H1 (cell line): ENCODE data around the gene TTC24. TPM values are rescaled to one million over a fixed set of nuclear protein-coding genes. Genes with fewer than 3 reads are reported as not detected.
A peak's percentile ranks its signal among the peaks of the same experiment; 100 is the strongest.

Experiments
- CTCF ChIA-PET: fragments of 300-600 bp; sonication (Branson Sonifier 250); formaldehyde crosslinking; loops from one replicate; lab custom pipeline; 2021; ENCODE audit not compliant: partially characterized antibody; lab: Charles Lee
- POLR2A ChIA-PET: fragments of 300-600 bp; sonication (Branson Sonifier 250); formaldehyde crosslinking; loops from one replicate; lab custom pipeline; 2021; ENCODE audit warnings: inconsistent platforms; ENCODE audit not compliant: partially characterized antibody; lab: Charles Lee
- DNase-seq, 2 experiments: peaks; one replicate each; pipeline versions ENCODE4 v3.0.0 to v3.0.0-alpha.2; 2010 to 2022; ENCODE audit warnings: low spot score in 2 of 2, low read depth in 1 of 2, mixed read lengths in 1 of 2
- FAIRE-seq: peaks from 2 replicates; lab custom pipeline; 2011; peaks lifted over from hg19 to GRCh38; lab: Jason Lieb, UNC
- H2AFZ ChIP-seq: 2 replicates; pipeline ENCODE4 v1.8.1; 2012; ENCODE audit warnings: low read length, inconsistent platforms
- H2AK5ac ChIP-seq: 2 replicates; pipeline ENCODE4 v1.6.1; 2013; ENCODE audit warnings: low read depth, low read length
- H2BK120ac ChIP-seq: replicated peaks from 2 replicates; pipeline ENCODE3; 2013; ENCODE audit warnings: low read depth, low read length, inconsistent platforms
- H2BK12ac ChIP-seq: 2 replicates; pipeline ENCODE4 v1.6.1; 2013; ENCODE audit warnings: low read depth, low read length
- H2BK15ac ChIP-seq: 2 replicates; pipeline ENCODE4 v1.6.1; 2013; ENCODE audit warnings: low read length
- H2BK20ac ChIP-seq: 2 replicates; pipeline ENCODE4 v1.6.1; 2013; ENCODE audit warnings: low read length
- H2BK5ac ChIP-seq: 2 replicates; pipeline ENCODE4 v1.6.1; 2013; ENCODE audit warnings: low read depth, low read length
- H3K14ac ChIP-seq: 2 replicates; pipeline ENCODE4 v1.6.1; 2013; ENCODE audit warnings: inconsistent platforms; ENCODE audit not compliant: insufficient read length
- H3K18ac ChIP-seq: 2 replicates; pipeline ENCODE4 v1.6.1; 2013; ENCODE audit warnings: low read length; ENCODE audit errors: extremely low read depth
- H3K23ac ChIP-seq: 2 replicates; pipeline ENCODE4 v1.6.1; 2013; ENCODE audit warnings: inconsistent platforms; ENCODE audit not compliant: insufficient read length
- H3K23me2 ChIP-seq: 2 replicates; pipeline ENCODE4 v1.6.1; 2013; ENCODE audit warnings: low read depth, low read length
- H3K27ac ChIP-seq: 2 replicates; pipeline ENCODE4 v1.6.1; 2011; ENCODE audit warnings: low read depth, low read length, inconsistent platforms
- H3K27me3 ChIP-seq, 4 experiments: replicated peaks in 1 of 4; 1 replicate in 1 of 4; 2 replicates in 3 of 4; pipeline versions ENCODE4 v1.6.1 to v1.8.1; 2011 to 2013; ENCODE audit warnings: low read length in 3 of 4, mild to moderate bottlenecking in 3 of 4, inconsistent platforms in 2 of 4, mixed read lengths in 2 of 4, moderate library complexity in 1 of 4; ENCODE audit not compliant: control insufficient read depth in 3 of 4, insufficient read depth in 3 of 4; ENCODE audit errors: extremely low read depth in 1 of 4
- H3K36me3 ChIP-seq, 4 experiments: 2 replicates each; pipeline versions ENCODE4 v1.6.1 to v1.8.1; 2011 to 2013; ENCODE audit warnings: mild to moderate bottlenecking in 4 of 4, low read length in 3 of 4, moderate library complexity in 2 of 4, control low read depth in 1 of 4, inconsistent platforms in 1 of 4; ENCODE audit not compliant: insufficient read depth in 4 of 4, control insufficient read depth in 2 of 4
- H3K4ac ChIP-seq: replicated peaks from 2 replicates; pipeline ENCODE3; 2013; ENCODE audit warnings: low read length, low read depth, mixed read lengths, inconsistent platforms; ENCODE audit not compliant: insufficient read length
- H3K4me1 ChIP-seq, 4 experiments: replicated peaks in 1 of 4; 1 replicate in 1 of 4; 2 replicates in 3 of 4; pipeline versions ENCODE4 v1.6.1 to v1.8.1; 2011 to 2013; ENCODE audit warnings: low read length in 3 of 4, inconsistent platforms in 2 of 4, mixed read lengths in 1 of 4; ENCODE audit not compliant: insufficient read depth in 4 of 4, control insufficient read depth in 3 of 4
- H3K4me2 ChIP-seq, 2 experiments: 2 replicates each; pipeline versions ENCODE4 v1.6.1 to v1.8.1; 2011 to 2013; ENCODE audit warnings: low read depth in 2 of 2, low read length in 2 of 2, control low read depth in 1 of 2, inconsistent platforms in 1 of 2, mild to moderate bottlenecking in 1 of 2; ENCODE audit not compliant: insufficient read depth in 1 of 2
- H3K4me3 ChIP-seq, 4 experiments: fragments of 200-600, 300-600 bp in 1 of 4; sonication (generic), shearing (Covaris generic), sonication (Bioruptor Twin) in 1 of 4; 2 replicates each; pipeline versions ENCODE4 v1.5.1 to v1.8.1; 2011 to 2016; ENCODE audit warnings: low read length in 4 of 4, low read depth in 3 of 4, control low read depth in 2 of 4, inconsistent platforms in 2 of 4, mild to moderate bottlenecking in 2 of 4, mixed read lengths in 1 of 4, moderate library complexity in 1 of 4; ENCODE audit not compliant: insufficient read depth in 2 of 4; ENCODE audit errors: extremely low read depth in 1 of 4
- H3K56ac ChIP-seq: replicated peaks from 2 replicates; pipeline ENCODE3; 2013; ENCODE audit warnings: low read depth, mild to moderate bottlenecking, mixed read lengths, low read length, inconsistent platforms; ENCODE audit not compliant: insufficient read length
- H3K79me1 ChIP-seq: 2 replicates; pipeline ENCODE4 v1.6.1; 2013; ENCODE audit warnings: low read depth, low read length, control low read depth
- H3K79me2 ChIP-seq, 2 experiments: 2 replicates each; pipeline versions ENCODE4 v1.6.1 to v1.8.1; 2012 to 2013; ENCODE audit warnings: low read length in 2 of 2, mild to moderate bottlenecking in 2 of 2, inconsistent platforms in 1 of 2; ENCODE audit not compliant: insufficient read depth in 2 of 2, control insufficient read depth in 1 of 2
- H3K9ac ChIP-seq, 4 experiments: replicated peaks in 1 of 4; 1 replicate in 1 of 4; 2 replicates in 3 of 4; pipeline versions ENCODE4 v1.6.1 to v1.8.1; 2011 to 2013; ENCODE audit warnings: low read depth in 3 of 4, low read length in 3 of 4, control low read depth in 2 of 4, mild to moderate bottlenecking in 2 of 4, moderate library complexity in 2 of 4, inconsistent platforms in 1 of 4; ENCODE audit errors: extremely low read depth in 1 of 4
- H3K9me3 ChIP-seq, 2 experiments: 2 replicates each; pipeline versions ENCODE4 v1.6.1 to v1.8.1; 2012 to 2013; ENCODE audit warnings: mild to moderate bottlenecking in 2 of 2, moderate library complexity in 2 of 2, control low read depth in 1 of 2, inconsistent platforms in 1 of 2, low read depth in 1 of 2, low read length in 1 of 2, mixed read lengths in 1 of 2; ENCODE audit not compliant: insufficient read depth in 2 of 2
- H4K20me1 ChIP-seq, 2 experiments: replicated peaks in 1 of 2; 2 replicates each; pipeline versions ENCODE3 to v1.8.1; 2011 to 2013; ENCODE audit warnings: inconsistent platforms in 2 of 2, low read length in 2 of 2, mild to moderate bottlenecking in 1 of 2; ENCODE audit not compliant: insufficient read depth in 2 of 2, control insufficient read depth in 1 of 2
- H4K5ac ChIP-seq: 2 replicates; pipeline ENCODE4 v1.6.1; 2013; ENCODE audit warnings: low read length, low read depth, mixed read lengths, inconsistent platforms; ENCODE audit not compliant: insufficient read length
- H4K8ac ChIP-seq: 2 replicates; pipeline ENCODE4 v1.8.0; 2013; ENCODE audit warnings: mild to moderate bottlenecking, moderate library complexity, low read length, inconsistent platforms; ENCODE audit not compliant: insufficient read depth; ENCODE audit errors: extremely low read depth
- H4K91ac ChIP-seq: replicated peaks from 2 replicates; pipeline ENCODE3; 2013; ENCODE audit warnings: low read length, mixed read lengths, inconsistent platforms; ENCODE audit not compliant: insufficient read length
- EP300 ChIP-seq, 2 experiments: IDR thresholded peaks; 1 replicate in 1 of 2; 2 replicates in 1 of 2; pipeline ENCODE4 v1.6.1; 2011 to 2012; ENCODE audit warnings: low read depth in 2 of 2, low read length in 2 of 2, mild to moderate bottlenecking in 2 of 2, borderline replicate concordance in 1 of 2, inconsistent platforms in 1 of 2, moderate library complexity in 1 of 2
- EZH2 ChIP-seq: fragments of 200-600 bp; sonication (generic); IDR thresholded peaks from 2 replicates; pipeline ENCODE4 v1.7.1; 2012; ENCODE audit warnings: low read depth, mild to moderate bottlenecking, moderate library complexity, low read length, inconsistent platforms; ENCODE audit not compliant: severe bottlenecking
- GTF2F1 ChIP-seq: IDR thresholded peaks from 2 replicates; pipeline ENCODE4 v1.6.1; 2012; ENCODE audit warnings: low read depth, low read length, improper control_type of control experiment, borderline replicate concordance
- KDM1A ChIP-seq: fragments of 200-600, 300-600 bp; sonication (generic); IDR thresholded peaks from 2 replicates; pipeline ENCODE4 v1.7.1; 2016; ENCODE audit warnings: mild to moderate bottlenecking, low read length, borderline replicate concordance
- RAD21 ChIP-seq, 2 experiments: IDR thresholded peaks in 1 of 2; conservative IDR thresholded peaks in 1 of 2; 2 replicates each; pipeline ENCODE4 v1.6.1; 2011; ENCODE audit warnings: low read depth in 2 of 2, low read length in 2 of 2, improper control_type of control experiment in 1 of 2, inconsistent platforms in 1 of 2, mild to moderate bottlenecking in 1 of 2, moderate library complexity in 1 of 2
- TCF12 ChIP-seq: IDR thresholded peaks from 2 replicates; pipeline ENCODE4 v1.6.1; 2011; ENCODE audit warnings: low read depth, mild to moderate bottlenecking, low read length
- WGBS, 2 experiments: shearing (Covaris generic) in 1 of 2; methylation state at CpG; one replicate each; pipeline versions ENCODE4 v1.1.6 to v1.1.7; 2013 to 2015; ENCODE audit warnings: low lambda C conversion rate in 2 of 2, mixed read lengths in 2 of 2, inconsistent platforms in 1 of 2, low coverage in 1 of 2, missing lambda C conversion rate in 1 of 2; ENCODE audit not compliant: insufficient replicate concordance in 2 of 2, insufficient coverage in 1 of 2, insufficient read length in 1 of 2; ENCODE audit errors: extremely low coverage in 1 of 2, missing lambda C conversion rate in 1 of 2; 5-methylcytosine and 5-hydroxymethylcytosine counted together
- polyA plus RNA-seq, 7 experiments: library from polyadenylated mRNA; depleted of rRNA in 3 of 7; stranded (reverse) in 5 of 7; unstranded in 2 of 7; fragments of >200 nt in 5 of 7; fragments of 200-250 nt in 2 of 7; gene quantifications; 1 replicate in 5 of 7; 2 replicates in 1 of 7; 4 replicates in 1 of 7; pipeline versions ENCODE4 v1.2.1 to v1.2.3, GENCODE V29; 2011 to 2013; ENCODE audit warnings: missing spikeins in 2 of 7, mixed read lengths in 2 of 7
- total RNA-seq: library from RNA; stranded (reverse); fragmentation: NEBNext Ultra II Directional; extraction: Animal tissue kit (Norgen Biotek cat#: 25700); gene quantifications from 2 replicates; pipeline ENCODE4 v1.2.1, GENCODE V29; 2021
- TF ChIP-seq, protein P1 (sequence below): IDR thresholded peaks from 2 replicates; pipeline ENCODE4 v1.6.1; 2011; ENCODE audit warnings: low read length, improper control_type of control experiment
- TF ChIP-seq, protein P2 (sequence below): IDR thresholded peaks from 2 replicates; pipeline ENCODE4 v1.6.1; 2012; ENCODE audit warnings: inconsistent platforms

Gene TTC24
- total and polyA plus RNA-seq, 2 of the 8 experiments (the other 6 are each of a cell fraction or from before 2014, with no cell fraction given) = 0.08 TPM; not detected in 1

DNA sequence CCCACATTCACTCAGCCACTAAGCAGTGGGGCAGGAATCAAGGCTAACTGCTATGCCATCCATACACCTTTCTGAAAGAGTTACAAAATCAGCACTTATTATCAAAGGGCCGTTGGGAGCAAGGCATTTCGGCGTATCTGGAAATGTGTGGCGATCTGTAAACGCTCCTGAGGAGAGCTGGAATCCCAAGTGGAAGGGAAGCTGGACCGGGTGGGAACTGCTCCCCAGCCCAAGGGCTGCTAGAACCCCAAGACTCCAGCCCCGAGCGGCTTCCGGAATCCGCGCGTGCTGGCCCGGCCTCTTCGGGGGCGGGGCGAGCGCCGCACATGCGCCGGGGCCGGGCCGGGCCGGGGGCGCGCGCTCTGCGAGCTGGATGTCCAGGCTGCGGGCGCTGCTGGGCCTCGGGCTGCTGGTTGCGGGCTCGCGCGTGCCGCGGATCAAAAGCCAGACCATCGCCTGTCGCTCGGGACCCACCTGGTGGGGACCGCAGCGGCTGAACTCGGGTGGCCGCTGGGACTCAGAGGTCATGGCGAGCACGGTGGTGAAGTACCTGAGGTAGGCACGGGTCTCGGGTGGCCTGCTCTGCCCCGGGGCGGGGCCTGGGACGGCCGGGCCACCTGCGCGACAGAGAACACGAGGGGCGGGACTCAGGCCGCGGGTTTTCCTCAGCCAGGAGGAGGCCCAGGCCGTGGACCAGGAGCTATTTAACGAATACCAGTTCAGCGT, 12.1 kb downstream of the TTC24 start, which contains the start of gene NAXE:
NAXE (plus strand) TSS at position 345 of the 726 bp plus-strand sequence; CDS start at position 374, 29 bp downstream.
- H3K9ac ChIP-seq = peak within 1 kb of the TSS; percentile 64 to 77 (median 70)
- H2BK15ac ChIP-seq = no peak within 1 kb of the TSS; the same call in 1 of the 2 replicates
- no peak within 1 kb of the TSS for H2BK20ac ChIP-seq
- no peak within 1 kb of the TSS for H3K23ac ChIP-seq
- H3K4me1 ChIP-seq = peaks cover 0 to 10% (median 2%) of the 10 kb centered on the region in 4 experiments; a peak in 4 of 7 replicates
- H2AK5ac ChIP-seq = no peak within 1 kb of the TSS
- H3K36me3 ChIP-seq = peaks cover 9 to 34% (median 21%) of the 10 kb centered on the region in 4 experiments
- 0 out of 2 replicates have a peak, but pooled peaks cover 2% of the 10 kb centered on the region for H3K79me1 ChIP-seq
- H2BK120ac ChIP-seq = no peak within 1 kb of the TSS
- H2BK12ac ChIP-seq = no peak within 1 kb of the TSS
- no peaks in the 10 kb centered on the region for H3K9me3 ChIP-seq
- peak within 1 kb of the TSS; percentile 88 for H2AFZ ChIP-seq
- H3K79me2 ChIP-seq = no peaks in the 10 kb centered on the region
- ChIA-PET POLR2A (interaction anchor here (0.8 to 5.1 kb wide), 36 partner anchors 9 to 212 kb away, joined by 3 to 66 read pairs (median 4); partner anchors contain the start of genes CRABP2, GPATCH4, HAPLN2 and MEF2D), CTCF (interaction anchor here (0.7 to 5.3 kb wide), 20 partner anchors 11 to 206 kb away, joined by 3 to 45 read pairs (median 4); partner anchors contain the start of genes GPATCH4, HAPLN2 and TTC24)
- H3K4ac ChIP-seq = peak within 1 kb of the TSS; percentile 49
- peak within 1 kb of the TSS; percentile 62 to 87 (median 81) for H3K4me3 ChIP-seq
- WGBS, 2 experiments = 2% methylated on average over 34 of the region's 60 CpGs; no CpG with 5 or more reads in 1 of the 2 experiments
- no peaks in the 10 kb centered on the region for H3K27me3 ChIP-seq
- peaks cover 10% of the 10 kb centered on the region for H3K23me2 ChIP-seq
- H2BK5ac ChIP-seq = peak within 1 kb of the TSS; percentile 77; the same call in 1 of the 2 replicates
- no peak for FAIRE-seq
- H4K5ac ChIP-seq = peak within 1 kb of the TSS; percentile 87
- peak within 1 kb of the TSS; percentile 83 for H3K18ac ChIP-seq
- peak within 1 kb of the TSS; percentile 92 for H3K56ac ChIP-seq
- H4K91ac ChIP-seq = peak within 1 kb of the TSS; percentile 60
- peak within 1 kb of the TSS; percentile 68 to 90 for H3K4me2 ChIP-seq
- peaks cover 0 to 5% of the 10 kb centered on the region in 2 experiments for H4K20me1 ChIP-seq
- H3K14ac ChIP-seq = no peak within 1 kb of the TSS
- H4K8ac ChIP-seq = peak within 1 kb of the TSS; percentile 79; the same call in 1 of the 2 replicates
- DNase-seq = peak in 1 of 2 experiments; percentile 80
- peak within 1 kb of the TSS; percentile 26; the same call in 1 of the 2 replicates for H3K27ac ChIP-seq
- no peak for TF ChIP-seq EP300 (IDR thresholded peaks at IDR 0.05; ENCODE audit: borderline replicate concordance in 1 of 2, low read depth in 2 of 2, low read length in 2 of 2)
- no peak for TF ChIP-seq TCF12
- no peak for TF ChIP-seq RAD21 (IDR thresholded peaks at IDR 0.05 in 1 of 2, conservative IDR thresholded peaks at IDR 0.05 in 1 of 2; ENCODE audit: low read depth in 2 of 2, low read length in 2 of 2)
- TF ChIP-seq, protein P1, sequence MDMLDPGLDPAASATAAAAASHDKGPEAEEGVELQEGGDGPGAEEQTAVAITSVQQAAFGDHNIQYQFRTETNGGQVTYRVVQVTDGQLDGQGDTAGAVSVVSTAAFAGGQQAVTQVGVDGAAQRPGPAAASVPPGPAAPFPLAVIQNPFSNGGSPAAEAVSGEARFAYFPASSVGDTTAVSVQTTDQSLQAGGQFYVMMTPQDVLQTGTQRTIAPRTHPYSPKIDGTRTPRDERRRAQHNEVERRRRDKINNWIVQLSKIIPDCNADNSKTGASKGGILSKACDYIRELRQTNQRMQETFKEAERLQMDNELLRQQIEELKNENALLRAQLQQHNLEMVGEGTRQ = no peak
- TF ChIP-seq, protein P2, sequence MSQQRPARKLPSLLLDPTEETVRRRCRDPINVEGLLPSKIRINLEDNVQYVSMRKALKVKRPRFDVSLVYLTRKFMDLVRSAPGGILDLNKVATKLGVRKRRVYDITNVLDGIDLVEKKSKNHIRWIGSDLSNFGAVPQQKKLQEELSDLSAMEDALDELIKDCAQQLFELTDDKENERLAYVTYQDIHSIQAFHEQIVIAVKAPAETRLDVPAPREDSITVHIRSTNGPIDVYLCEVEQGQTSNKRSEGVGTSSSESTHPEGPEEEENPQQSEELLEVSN = no peak
- no peak for TF ChIP-seq GTF2F1
- no peak for TF ChIP-seq KDM1A
- no peak for TF ChIP-seq EZH2
